Right renal pelvis (tissue), 4 donors: Measurements from ENCODE around the gene CARD19. TPM values are rescaled to one million over a fixed set of nuclear protein-coding genes. Genes with fewer than 3 reads are reported as not detected.

Experiments
- DNase-seq, 4 donors: peaks; one replicate each; pipeline ENCODE4 v3.0.0-alpha.2; 2013; ENCODE audit warnings: low read depth in 4 of 4, low spot score in 3 of 4, missing footprints in 1 of 4
- polyA plus RNA-seq, 4 donors: library from polyadenylated mRNA; unstranded; fragments of 120-200 nt; gene quantifications; one replicate each; pipeline ENCODE4 v1.2.1, GENCODE V29; 2013; ENCODE audit not compliant: insufficient read length in 4 of 4

CARD19 gene
- polyA plus RNA-seq, 4 donors, result 16.5 to 34.7 (median 18.7) TPM

GRCh38 chr9:93086447-93087224, 9.4 kb upstream of the CARD19 start:
- no peak for DNase-seq

DNA sequence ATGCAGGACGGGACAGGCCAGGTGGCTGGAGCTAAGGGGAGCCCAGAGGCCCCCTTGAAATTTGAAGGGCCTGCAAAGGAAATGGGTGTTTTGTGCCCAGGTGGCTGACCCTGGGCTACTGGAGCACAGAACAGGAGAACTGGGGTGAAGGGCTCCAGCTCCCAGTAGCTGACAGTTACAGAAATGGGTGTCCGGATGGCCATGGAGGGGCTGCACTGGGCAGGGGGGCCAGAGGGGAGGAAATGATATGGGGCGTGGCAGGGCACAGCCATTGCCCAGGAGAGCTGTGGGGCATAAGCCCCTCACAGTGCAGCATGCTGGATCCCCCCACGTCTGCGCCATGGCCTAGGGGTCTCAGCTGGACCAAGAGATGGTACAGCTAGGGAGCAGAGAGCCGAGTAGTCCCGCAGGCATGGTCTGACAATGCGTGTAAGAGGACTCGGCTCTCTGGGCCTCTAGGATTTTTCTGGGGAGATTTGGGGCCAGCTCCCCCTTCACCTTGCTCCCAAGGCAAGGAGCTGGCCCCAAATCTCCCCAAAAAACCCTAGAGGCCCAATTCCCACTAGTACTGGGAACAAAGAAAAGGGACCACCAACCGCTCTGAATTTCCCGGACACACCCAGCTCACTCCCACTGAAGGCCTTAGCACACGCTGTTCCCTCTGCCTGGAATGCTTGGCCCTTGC, 7.9 kb upstream of the CARD19 start:
- no peak for DNase-seq

- no peak for DNase-seq
Measured at GRCh38 chr9:93088656-93089015, 7.4 kb upstream of the CARD19 start.

GRCh38 chr9:93089024-93089423, 7.0 kb upstream of the CARD19 start:
- no peak for DNase-seq

DNA sequence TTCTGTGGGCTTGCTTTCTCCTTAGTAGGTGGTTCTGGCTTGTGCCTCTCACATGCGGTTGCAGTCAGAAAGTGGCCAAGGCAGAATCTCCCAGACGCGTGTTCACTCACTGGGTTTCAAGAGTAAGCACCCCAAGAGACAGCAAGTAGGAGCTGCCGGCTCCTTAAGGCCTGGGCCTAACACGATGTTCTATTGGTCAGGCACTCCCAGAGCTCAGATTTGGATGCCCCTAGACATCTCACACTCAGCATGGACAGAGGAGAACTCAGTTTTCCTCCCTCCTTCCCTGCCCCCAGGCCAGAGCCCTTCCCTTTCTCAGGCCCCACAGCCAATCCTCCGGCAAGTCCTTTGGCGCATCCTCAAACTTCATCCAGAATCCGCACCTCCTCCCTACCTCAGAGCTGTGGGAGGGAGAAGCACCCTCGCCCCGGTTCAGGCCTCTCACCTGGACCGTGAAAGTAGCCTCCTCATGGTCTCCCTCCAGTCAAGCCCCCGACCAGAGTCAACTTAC, 6.5 kb upstream of the CARD19 start:
- no peak for DNase-seq

- no peak for DNase-seq
Measured at GRCh38 chr9:93090091-93090655, 5.8 kb upstream of the CARD19 start.

- no peak for DNase-seq
Measured at GRCh38 chr9:93091056-93091452, 5.0 kb upstream of the CARD19 start.

GRCh38 chr9:93091453-93092081, 4.5 kb upstream of the CARD19 start:
- no peak for DNase-seq

- DNase-seq, result no peak
Measured at GRCh38 chr9:93092251-93092991, 3.6 kb upstream of the CARD19 start.

DNA sequence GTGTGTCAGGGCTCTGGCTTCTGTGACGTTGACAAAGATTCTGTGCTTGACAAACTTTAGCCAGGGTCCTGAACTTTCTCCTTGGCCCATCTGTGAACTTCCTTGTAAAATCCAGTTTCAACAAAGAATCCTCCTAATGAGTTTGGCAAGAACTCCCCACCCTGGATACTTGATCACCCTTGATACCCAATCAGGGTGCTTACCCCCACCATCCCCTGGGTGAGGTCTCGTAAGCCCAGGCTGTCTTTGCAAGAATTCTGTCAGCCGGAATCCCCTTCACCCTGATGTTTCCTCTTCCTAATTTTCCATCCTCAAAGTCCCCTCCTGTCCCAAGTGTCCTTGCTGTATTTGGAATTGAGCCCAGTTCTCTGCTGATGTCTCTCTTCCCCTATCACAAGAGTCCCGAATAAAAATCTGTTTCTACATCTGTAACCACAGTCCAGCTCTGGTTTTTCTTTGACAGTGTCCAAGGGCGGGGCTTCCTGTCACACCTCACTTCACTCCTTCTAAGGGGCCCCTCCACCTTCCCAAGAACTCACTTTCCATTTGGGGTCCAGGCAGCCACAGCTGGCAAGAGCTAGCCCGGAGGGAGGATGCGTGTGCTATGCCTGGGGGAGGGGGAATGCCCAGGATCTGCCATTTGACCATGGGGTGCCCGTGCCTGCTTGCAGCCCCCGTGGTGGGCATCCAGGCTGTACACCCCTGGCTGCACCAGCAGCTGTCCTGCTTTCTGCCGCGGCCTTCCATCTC, 2.7 kb upstream of the CARD19 start:
- peak in 1 of 4 donors; percentile 48 for DNase-seq

DNA sequence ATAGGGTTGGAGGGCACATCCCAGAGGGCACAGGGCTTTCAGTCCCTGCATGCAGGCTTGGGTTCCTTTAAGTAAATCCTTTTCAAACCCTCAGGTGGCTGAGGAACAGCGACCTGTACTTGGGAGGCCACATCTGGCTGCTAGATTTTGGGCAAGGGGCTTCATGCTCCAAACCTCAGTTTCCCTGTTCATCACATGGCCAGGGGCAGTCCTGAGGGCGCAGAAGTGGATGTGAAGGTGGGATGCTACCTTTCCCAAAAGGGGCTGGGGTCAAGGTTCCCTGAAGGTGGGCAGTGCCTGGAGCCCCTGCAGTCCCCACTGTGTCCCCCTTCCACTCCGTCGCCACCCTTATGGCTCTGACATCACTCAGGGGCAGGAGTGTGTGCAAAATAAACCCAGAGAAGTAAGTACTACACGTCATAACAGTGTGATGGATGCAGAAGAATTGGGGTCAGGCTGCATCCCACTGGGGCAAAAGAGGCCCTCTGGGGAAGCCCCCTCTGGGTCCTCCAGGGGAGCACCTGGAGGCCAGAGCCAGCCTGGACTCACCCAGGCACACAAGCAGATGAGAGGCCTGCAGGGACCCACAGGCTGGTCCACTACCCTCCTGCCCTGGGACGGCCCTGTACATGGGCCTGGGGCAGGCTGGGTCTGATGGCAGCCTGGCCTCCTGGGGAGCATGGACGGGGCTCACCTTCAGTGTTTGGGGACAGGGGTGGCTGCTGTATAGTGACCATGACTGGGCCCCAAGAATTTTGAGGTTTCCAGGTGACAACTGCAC, 1.9 kb upstream of the CARD19 start:
- DNase-seq, result no peak

DNA sequence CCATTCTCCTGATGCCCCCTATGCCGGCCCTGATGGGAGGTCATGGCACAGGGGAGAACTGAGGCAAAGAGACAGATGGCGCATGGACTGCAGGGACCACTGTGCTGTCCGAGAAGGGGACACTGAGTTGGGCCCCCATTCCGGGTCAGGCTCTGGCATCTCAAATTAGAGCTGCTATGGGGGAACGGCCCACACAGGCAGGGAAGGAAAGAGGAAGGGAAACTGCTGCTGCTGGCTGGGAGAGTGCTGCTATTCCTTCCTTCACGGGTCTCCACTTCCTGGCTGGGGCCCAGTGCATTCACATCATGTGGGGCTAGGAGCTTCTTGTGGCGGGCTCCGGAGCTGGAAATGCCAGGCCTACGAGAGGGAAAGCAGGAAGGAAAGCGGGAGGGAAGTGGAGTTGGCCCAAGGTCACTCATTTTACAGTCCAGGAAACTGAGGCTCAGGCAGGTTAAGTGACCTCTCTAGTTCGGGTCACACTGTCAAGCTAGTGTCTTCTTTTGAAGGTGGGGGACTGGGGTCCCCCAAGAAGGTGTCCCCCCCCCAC, 1.3 kb upstream of the CARD19 start:
- DNase-seq, result no peak

GRCh38 chr9:93095205-93096130, 549 bp upstream of the CARD19 start:
- peak; percentile 98 to 99 (median 99) for DNase-seq

DNA sequence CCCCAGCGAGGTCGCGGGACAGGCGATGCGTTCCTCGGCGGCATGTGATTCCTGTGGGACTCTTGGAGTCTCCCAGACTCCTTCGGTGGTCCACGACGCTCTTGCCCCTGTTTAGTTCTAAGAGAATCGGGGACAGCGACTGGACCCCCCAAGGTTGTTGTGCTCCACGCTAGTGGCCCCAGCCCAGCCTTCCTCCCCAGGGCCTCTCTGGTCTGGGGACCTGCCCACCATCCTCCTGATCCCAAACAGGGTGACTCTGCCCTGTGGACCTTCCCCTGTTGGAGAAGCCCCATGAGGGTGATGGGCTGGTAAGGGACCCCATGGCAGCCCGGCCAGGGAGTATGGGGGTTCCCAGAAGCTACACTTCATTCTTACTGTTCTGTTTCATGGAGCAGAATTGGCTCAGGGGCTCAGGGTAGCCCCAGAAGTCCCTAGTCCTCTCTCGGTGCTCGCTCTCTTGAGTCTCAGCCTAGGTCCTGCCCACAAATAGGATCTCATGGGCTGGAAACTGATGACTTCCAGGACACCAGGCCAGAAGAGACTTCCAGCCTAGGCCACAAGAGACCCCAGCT, 880 bp downstream of the CARD19 start:
- DNase-seq, result no peak

GRCh38 chr9:93097511-93098201, 1.6 kb downstream of the CARD19 start:
- DNase-seq, result no peak

GRCh38 chr9:93098236-93098946, 2.4 kb downstream of the CARD19 start:
- DNase-seq, result no peak
